Measurements from ENCODE around the gene TAF5L.

DNA sequence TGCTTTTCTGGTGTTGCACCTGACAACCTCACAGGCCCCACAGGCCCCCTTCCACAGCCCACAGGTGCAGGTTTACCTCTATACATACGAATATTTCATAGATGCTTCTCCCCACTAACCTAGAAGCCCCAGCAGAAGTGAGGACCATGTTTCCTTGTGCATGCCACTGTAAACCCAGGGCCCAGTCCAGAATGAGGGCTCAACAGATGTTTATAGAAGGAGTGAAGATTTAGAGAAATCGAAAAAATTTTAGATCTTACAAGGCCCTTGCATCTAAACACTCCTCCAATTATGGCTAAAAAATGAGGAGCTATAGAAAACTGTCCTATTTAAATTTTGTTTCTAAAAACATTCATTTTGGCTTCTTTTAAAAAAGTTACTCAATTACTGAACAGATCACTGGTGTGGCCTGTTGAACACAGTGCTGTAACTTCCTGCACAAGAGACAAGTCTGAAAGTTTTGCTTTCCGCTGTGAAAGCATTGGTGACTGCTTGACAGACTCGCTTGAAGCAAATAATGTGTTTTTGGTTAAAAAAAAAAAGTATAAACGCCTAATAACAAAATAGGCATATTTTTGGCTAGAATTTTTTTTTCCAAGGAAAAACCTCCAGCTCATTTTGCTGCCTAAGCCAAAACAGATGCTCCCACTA is 68.6 kb downstream of the TAF5L start:
- TF ChIP-seq EGR1 (IDR thresholded peaks at IDR 0.05) (no peak), TAF1 (IDR thresholded peaks at IDR 0.05; ENCODE audit: low read depth) (no peak), YY1 (IDR thresholded peaks at IDR 0.05; ENCODE audit: low read depth) (no peak), CREB1 (IDR thresholded peaks at IDR 0.05; ENCODE audit: low read depth) (no peak), CEBPB (IDR thresholded peaks at IDR 0.05) (no peak), EP300 (IDR thresholded peaks at IDR 0.05; ENCODE audit: borderline replicate concordance) (no peak), REST (IDR thresholded peaks at IDR 0.05; ENCODE audit: low read depth) (no peak), RAD21 (IDR thresholded peaks at IDR 0.05; ENCODE audit: low read depth) (no peak), TCF12 (IDR thresholded peaks at IDR 0.05; ENCODE audit: low read depth) (no peak)
- TF ChIP-seq, protein P1, sequence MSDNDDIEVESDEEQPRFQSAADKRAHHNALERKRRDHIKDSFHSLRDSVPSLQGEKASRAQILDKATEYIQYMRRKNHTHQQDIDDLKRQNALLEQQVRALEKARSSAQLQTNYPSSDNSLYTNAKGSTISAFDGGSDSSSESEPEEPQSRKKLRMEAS (IDR thresholded peaks at IDR 0.05) = no peak

Measured in Ishikawa (cell line).